HUES6 (cell line): Measurements from ENCODE around the gene TXNRD1.

ENCODE experiments used
- H3K27ac ChIP-seq: 2 replicates; pipeline ENCODE4 v1.7.0; 2013; ENCODE audit warnings: low read depth, mild to moderate bottlenecking, low read length, inconsistent platforms
- H3K27me3 ChIP-seq: 2 replicates; pipeline ENCODE4 v1.6.1; 2013; ENCODE audit warnings: low read length; ENCODE audit not compliant: control insufficient read depth, insufficient read depth
- H3K36me3 ChIP-seq: 2 replicates; pipeline ENCODE4 v1.6.1; 2013; ENCODE audit warnings: low read length; ENCODE audit not compliant: control insufficient read depth, insufficient read depth
- H3K4me1 ChIP-seq: 2 replicates; pipeline ENCODE4 v1.6.1; 2013; ENCODE audit warnings: low read length; ENCODE audit not compliant: control insufficient read depth, insufficient read depth
- H3K4me3 ChIP-seq: 2 replicates; pipeline ENCODE4 v1.5.1; 2013; ENCODE audit warnings: low read depth, low read length
- H3K9ac ChIP-seq: one replicate; pipeline ENCODE4 v1.6.1; 2013; ENCODE audit warnings: mild to moderate bottlenecking, low read length
- H3K9me3 ChIP-seq: 2 replicates; pipeline ENCODE4 v1.6.1; 2013; ENCODE audit warnings: low read depth, low read length; ENCODE audit not compliant: control insufficient read depth, insufficient read depth

TXNRD1 gene

DNA sequence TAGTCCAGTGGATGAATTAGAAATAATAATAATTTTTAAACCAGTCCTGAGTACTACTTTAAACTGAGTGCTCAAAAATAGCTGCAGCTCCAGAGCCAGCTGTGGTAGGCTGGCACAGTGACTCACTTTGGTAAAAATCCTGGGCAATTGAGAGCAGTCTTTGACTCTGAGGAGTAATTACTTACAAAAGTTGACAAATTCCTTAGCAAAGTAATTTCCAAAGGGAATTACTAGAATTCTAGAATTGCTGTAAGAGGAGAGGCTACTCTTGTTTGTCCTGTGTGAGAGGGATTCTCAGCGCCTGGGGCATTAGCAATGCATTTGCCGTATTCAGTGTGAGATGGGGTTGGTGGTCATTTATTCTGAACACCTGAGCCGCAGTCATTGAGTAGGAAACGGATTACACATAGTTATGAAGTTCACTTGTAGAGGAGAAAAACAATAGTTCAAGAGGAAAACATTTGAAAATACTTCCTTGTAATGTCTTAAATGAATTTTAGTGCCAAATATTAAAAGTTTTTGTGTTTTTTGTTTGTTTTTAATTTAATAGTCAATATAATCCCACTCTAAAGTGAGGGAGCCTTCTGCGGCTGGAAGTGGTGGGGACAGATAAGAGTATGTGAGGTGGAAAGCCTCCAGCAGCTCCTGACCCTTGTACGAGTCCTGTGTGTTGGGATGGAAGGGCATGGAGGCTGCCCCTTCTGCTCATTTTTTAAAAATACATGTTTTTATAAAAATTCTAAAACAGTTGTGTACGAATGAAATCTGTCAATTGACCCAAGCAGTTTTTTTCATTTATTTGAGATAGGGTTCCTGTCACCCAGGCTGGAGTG is 129.9 kb downstream of the TXNRD1 start:
- Histone ChIP-seq H3K36me3 (peaks cover 79% of the 10 kb centered on the region), H3K9me3 (no peaks in the 10 kb centered on the region), H3K9ac (no peak overlapping the region), H3K4me3 (no peak overlapping the region), H3K4me1 (peaks cover under 1% of the 10 kb centered on the region), H3K27ac (no peak overlapping the region), H3K27me3 (no peaks in the 10 kb centered on the region)

DNA sequence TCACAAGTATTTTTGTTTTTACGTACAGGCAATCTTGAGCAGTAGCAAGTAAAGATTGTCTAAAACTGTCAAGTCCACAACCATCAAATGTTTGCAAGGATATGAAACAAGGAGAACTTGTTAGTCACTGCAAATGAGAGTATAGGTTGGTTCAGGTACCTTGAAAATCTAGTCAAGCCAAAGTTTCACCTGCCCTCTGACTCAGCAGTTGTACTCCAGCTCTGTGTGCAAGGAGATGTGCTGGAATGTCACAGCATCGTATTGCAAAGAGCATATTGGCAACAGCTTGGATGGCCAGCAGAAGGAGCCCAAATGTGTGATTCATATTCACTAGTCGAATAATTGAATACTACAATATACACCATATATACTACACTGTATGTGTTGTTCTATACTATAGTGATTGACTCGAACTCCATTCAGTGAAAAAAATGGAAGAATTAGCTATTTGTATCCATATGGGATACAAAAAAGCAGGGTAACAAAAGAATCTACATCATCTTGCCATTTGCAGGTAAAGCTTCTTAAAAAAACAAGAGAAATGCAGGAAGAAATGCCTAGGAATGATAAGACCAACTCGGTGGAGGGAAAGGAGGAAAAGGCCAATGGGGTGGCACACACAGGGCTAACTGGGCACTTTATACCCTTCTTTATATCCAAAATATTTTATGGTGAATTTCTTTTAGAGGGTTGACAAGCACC is 131.9 kb downstream of the TXNRD1 start:
- peaks cover 72% of the 10 kb centered on the region for H3K36me3 ChIP-seq
- H3K4me3 ChIP-seq: no peak overlapping the region
- H3K9me3 ChIP-seq: no peaks in the 10 kb centered on the region
- H3K27ac ChIP-seq: no peak overlapping the region
- H3K9ac ChIP-seq: no peak overlapping the region
- peaks cover 18% of the 10 kb centered on the region for H3K4me1 ChIP-seq
- H3K27me3 ChIP-seq: no peaks in the 10 kb centered on the region

DNA sequence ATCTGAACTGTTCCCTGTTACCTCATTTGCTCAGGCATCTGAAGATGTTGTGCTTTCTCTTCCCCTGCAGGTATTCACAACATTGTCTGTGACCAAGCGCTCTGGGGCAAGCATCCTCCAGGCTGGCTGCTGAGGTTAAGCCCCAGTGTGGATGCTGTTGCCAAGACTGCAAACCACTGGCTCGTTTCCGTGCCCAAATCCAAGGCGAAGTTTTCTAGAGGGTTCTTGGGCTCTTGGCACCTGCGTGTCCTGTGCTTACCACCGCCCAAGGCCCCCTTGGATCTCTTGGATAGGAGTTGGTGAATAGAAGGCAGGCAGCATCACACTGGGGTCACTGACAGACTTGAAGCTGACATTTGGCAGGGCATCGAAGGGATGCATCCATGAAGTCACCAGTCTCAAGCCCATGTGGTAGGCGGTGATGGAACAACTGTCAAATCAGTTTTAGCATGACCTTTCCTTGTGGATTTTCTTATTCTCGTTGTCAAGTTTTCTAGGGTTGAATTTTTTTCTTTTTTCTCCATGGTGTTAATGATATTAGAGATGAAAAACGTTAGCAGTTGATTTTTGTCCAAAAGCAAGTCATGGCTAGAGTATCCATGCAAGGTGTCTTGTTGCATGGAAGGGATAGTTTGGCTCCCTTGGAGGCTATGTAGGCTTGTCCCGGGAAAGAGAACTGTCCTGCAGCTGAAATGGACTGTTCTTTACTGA is 132.9 kb downstream of the TXNRD1 start:
- Histone ChIP-seq H3K9me3 (no peaks in the 10 kb centered on the region), H3K4me1 (peaks cover 18% of the 10 kb centered on the region), H3K9ac (no peak overlapping the region), H3K27me3 (no peaks in the 10 kb centered on the region), H3K27ac (no peak overlapping the region), H3K4me3 (no peak overlapping the region), H3K36me3 (peaks cover 70% of the 10 kb centered on the region)

DNA sequence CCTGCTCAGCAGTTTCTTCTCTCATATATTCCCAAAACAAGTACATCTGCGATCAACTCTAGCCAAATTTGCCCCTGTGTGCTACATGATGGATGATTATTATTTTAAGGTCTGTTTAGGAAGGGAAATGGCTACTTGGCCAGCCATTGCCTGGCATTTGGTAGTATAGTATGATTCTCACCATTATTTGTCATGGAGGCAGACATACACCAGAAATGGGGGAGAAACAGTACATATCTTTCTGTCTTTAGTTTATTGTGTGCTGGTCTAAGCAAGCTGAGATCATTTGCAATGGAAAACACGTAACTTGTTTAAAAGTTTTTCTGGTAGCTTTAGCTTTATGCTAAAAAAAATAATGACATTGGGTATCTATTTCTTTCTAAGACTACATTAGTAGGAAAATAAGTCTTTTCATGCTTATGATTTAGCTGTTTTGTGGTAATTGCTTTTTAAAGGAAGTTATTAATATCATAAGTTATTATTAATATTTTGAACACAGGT is 133.5 kb downstream of the TXNRD1 start:
- peaks cover 73% of the 10 kb centered on the region for H3K36me3 ChIP-seq
- H3K4me1 ChIP-seq: peaks cover 18% of the 10 kb centered on the region
- H3K4me3 ChIP-seq: no peak overlapping the region
- no peaks in the 10 kb centered on the region for H3K9me3 ChIP-seq
- no peak overlapping the region for H3K27ac ChIP-seq
- H3K9ac ChIP-seq: no peak overlapping the region
- no peaks in the 10 kb centered on the region for H3K27me3 ChIP-seq

DNA sequence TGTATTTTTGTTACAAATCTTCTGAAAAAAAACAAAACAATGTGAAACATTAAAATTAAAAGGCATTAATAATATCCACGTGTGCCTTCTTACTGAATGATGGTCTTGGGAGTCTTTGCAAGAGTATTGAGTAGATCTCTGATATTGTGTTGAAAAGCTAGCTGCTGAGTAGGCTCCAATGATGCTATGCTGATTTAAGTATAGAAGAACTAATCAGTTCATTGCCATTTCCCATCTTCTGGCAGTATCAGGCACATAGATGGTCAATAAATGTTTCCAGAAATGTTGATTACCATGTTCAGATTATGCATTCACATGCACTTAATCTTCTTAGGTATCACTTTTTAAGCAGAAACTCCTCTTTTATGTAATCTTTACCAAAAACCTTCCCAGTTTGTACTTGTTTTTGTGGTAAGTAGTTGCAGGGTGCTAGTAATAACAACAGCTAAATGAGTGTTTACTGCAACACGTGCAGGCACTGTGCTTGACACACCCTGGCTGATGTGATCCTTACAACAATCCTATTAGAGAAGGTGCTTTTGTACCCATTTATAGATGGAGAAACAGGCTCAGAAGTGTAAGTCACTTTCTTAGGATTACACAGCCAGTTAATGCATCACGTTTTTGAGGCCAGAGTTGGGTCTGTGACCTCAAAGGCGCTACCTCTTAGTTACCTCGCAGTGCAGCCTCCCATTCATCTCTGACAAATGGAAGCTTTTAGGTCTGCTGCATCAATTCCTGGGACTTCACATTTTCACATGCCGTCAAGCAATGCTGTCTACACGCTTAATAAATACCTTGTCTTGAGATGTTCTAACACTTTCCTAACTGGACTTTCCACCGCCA is 134.9 kb downstream of the TXNRD1 start:
- Histone ChIP-seq H3K36me3 (peaks cover 65% of the 10 kb centered on the region), H3K27me3 (no peaks in the 10 kb centered on the region), H3K9ac (no peak overlapping the region), H3K9me3 (no peaks in the 10 kb centered on the region), H3K4me3 (no peak overlapping the region), H3K27ac (no peak overlapping the region), H3K4me1 (peaks cover 18% of the 10 kb centered on the region)

DNA sequence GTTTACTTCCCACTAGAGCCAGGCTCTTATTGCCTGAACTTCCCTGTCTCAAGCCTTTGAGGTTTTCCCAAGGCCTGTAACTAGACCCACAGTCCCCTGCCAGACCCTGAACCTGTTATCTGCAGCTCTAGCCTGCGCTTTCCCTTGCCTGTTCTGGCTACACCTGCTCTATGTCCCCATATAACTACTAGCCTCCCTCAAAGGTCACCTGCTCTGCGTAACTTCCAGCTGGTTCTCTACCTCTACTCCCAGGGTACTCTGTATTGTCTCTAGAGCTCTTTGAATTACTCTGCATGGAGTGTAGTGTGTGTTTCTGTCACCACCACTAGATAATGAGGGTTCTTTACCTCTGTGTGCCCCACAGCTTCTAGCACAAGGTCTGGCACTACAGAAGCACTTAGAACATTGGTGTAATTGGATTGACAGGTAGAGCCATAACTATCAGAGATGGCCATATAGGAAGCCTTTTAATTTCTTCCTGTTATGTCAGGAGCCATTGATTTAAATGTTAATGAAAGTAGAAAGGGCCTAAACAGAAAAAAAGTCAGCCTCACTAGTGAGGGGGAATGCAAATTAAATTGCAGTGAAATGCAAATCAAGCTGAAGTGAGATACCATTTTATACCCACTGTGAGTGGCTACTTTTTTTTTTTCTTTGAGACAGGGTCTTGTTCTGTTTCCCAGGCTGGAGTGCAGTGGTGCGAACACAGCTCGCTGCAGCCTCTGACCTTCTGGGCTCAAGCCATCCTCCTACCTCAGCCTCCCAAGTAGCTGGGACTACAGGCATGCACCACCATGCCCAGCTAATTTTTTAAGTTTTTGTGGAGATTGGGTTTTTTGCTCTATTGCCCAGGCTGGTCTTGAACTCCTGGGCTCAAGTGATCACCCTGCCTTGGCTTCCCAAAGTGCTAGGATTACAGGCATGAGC is 135.7 kb downstream of the TXNRD1 start:
- Histone ChIP-seq H3K4me1 (peaks cover 18% of the 10 kb centered on the region), H3K36me3 (peaks cover 60% of the 10 kb centered on the region), H3K27me3 (no peaks in the 10 kb centered on the region), H3K27ac (no peak overlapping the region), H3K9ac (no peak overlapping the region), H3K4me3 (no peak overlapping the region), H3K9me3 (no peaks in the 10 kb centered on the region)

DNA sequence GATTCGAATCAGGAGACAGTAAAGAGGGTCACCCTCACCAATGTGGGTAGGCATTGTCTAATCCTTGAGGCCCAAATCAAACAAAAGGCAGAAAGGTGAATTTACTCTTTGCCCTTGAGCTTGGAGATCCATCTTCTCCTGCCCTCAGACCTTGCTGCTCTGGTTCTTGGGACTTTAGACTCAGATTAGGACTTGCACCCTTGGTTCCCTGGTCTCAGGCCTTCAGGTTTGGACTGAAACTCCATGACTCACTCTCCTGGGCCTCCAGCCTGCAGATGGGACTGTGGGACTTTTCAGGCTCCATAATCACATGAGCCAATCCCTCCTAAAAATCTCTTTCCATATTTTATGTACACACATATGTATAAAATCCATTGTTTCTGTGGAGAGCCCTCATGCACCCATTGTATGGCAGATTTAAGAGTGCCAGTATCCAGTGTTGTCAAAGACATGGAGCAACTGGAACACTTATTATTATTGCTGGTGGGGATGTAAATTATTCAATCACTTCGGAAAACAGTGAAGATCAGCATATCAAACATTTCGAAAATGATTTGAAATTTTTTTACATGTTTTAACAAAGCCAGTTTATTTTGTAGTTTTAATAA is 136.6 kb downstream of the TXNRD1 start:
- H3K36me3 ChIP-seq: peaks cover 53% of the 10 kb centered on the region
- peaks cover 18% of the 10 kb centered on the region for H3K4me1 ChIP-seq
- H3K9ac ChIP-seq: no peak overlapping the region
- no peak overlapping the region for H3K4me3 ChIP-seq
- no peaks in the 10 kb centered on the region for H3K27me3 ChIP-seq
- H3K27ac ChIP-seq: no peak overlapping the region
- no peaks in the 10 kb centered on the region for H3K9me3 ChIP-seq

DNA sequence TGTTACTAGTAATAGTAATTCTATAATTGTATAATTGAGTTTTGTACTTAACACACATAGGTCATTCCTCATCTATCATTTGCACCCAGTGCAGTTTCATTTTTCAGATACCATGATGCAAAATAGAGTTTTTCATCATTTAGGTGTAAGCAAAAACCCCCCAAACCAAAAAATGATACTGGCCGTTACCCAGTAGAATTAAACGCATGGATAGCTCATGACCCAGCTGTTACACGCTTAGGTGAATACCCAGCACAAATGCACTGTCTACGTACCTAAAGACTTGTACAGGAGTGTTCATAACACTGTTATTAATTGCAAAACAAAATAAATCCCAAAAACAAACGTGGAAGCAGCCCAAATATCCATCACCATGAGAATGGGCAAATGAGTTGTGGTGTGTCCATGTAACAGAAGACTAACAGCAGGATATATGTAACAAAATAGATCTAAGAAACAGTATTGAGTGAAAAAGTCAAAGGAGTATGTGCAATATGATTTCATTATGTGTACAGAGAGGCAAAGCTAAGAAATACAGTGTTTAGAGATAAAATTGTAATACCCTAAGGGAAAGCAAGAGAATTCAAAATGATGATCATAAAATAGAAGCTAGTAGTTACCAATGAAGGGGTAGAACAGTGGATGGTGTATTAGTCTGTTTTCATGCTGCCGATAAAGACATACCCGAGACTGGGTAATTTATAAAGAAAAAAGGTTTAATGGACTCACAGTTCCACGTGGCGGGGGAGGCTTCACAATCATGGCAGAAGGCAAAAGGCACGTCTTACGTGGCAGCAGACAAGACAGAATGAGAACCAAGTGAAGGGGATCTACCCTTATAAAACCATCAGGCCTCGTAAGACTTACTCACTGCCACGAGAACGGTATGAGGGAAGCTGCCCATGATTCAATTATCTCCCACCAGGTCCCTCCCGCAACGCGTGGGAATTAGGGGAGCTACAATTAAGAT is 137.7 kb downstream of the TXNRD1 start:
- Histone ChIP-seq H3K4me1 (peaks cover 18% of the 10 kb centered on the region), H3K9me3 (no peaks in the 10 kb centered on the region), H3K9ac (no peak overlapping the region), H3K27ac (no peak overlapping the region), H3K4me3 (no peak overlapping the region), H3K27me3 (no peaks in the 10 kb centered on the region), H3K36me3 (peaks cover 44% of the 10 kb centered on the region)
